ENCODE results near the gene APMAP. TPM values are rescaled to one million over a fixed set of nuclear protein-coding genes. Genes with fewer than 3 reads are reported as not detected.
A peak's percentile ranks its signal among the peaks of the same experiment; 100 is the strongest.
"Not testable (repeated sequence)": the region's sequence is repeated elsewhere in the genome, so short reads cannot be mapped to it uniquely, and the experiment has no call there.

Gene APMAP
- total RNA-seq, 2 experiments from 2014 or later: 47.5 to 56.0 TPM

GRCh38 chr20:25008388-25009217, 16.1 kb upstream of the APMAP start:
- H3K27ac Mint-ChIP-seq: no peak overlapping the region
- CTCF ChIA-PET: interaction anchor here (1.1 to 1.5 kb wide), 3 partner anchors 12 to 15 kb away, joined by 3 to 4 read pairs (median 3); no protein-coding TSS in a partner anchor

GRCh38 chr20:25007491-25008305, 15.1 kb upstream of the APMAP start:
- Mint-ChIP-seq H3K27ac (no peak overlapping the region), H3K36me3 (peaks cover 9% of the 10 kb centered on the region), H3K9me3 (ENCODE audit: low read depth) (peaks cover 3% of the 10 kb centered on the region), H3K27me3 (no peaks in the 10 kb centered on the region), H3K4me1 (no peaks in the 10 kb centered on the region), H3K4me3 (no peak overlapping the region)
- CTCF ChIA-PET: interaction anchor here (1.0 to 1.5 kb wide), 3 partner anchors 12 to 55 kb away, joined by 3 to 4 read pairs (median 3); no protein-coding TSS in a partner anchor
- ATAC-seq (no peak), DNase-seq (peak; percentile 34)

More at GRCh38 chr20:25008388-25009217, 16.1 kb upstream of the APMAP start:
- H3K27me3 Mint-ChIP-seq: no peaks in the 10 kb centered on the region
- no peaks in the 10 kb centered on the region for H3K4me1 Mint-ChIP-seq
- DNase-seq (peak; percentile 23), ATAC-seq (no peak)
- no peak overlapping the region for H3K4me3 Mint-ChIP-seq
- peaks cover 5% of the 10 kb centered on the region for H3K36me3 Mint-ChIP-seq
- H3K9me3 Mint-ChIP-seq (ENCODE audit: low read depth): no peaks in the 10 kb centered on the region

- CTCF ChIA-PET: interaction anchor here (1.0 to 1.7 kb wide), 2 partner anchors 11 to 56 kb away, joined by 3 to 4 read pairs; no protein-coding TSS in a partner anchor
- Mint-ChIP-seq H3K4me1 (no peaks in the 10 kb centered on the region), H3K27ac (no peak overlapping the region), H3K4me3 (no peak overlapping the region), H3K36me3 (peaks cover 12% of the 10 kb centered on the region), H3K27me3 (no peaks in the 10 kb centered on the region), H3K9me3 (ENCODE audit: low read depth) (peaks cover 3% of the 10 kb centered on the region)
- ATAC-seq (no peak), DNase-seq (peak; percentile 29)
These were observed 14.0 kb upstream of the APMAP start for GRCh38 chr20:25006431-25007167.

- peaks cover 12% of the 10 kb centered on the region for H3K36me3 Mint-ChIP-seq
- DNase-seq (peak; percentile 32), ATAC-seq (no peak)
- H3K4me3 Mint-ChIP-seq: no peak overlapping the region
- H3K9me3 Mint-ChIP-seq (ENCODE audit: low read depth): peaks cover 3% of the 10 kb centered on the region
- no peaks in the 10 kb centered on the region for H3K4me1 Mint-ChIP-seq
- H3K27ac Mint-ChIP-seq: no peak overlapping the region
- CTCF ChIA-PET: interaction anchor here (1.7 kb wide), 1 partner anchor 10 kb away, joined by 4 read pairs; no protein-coding TSS in a partner anchor
- no peaks in the 10 kb centered on the region for H3K27me3 Mint-ChIP-seq
These were observed 13.1 kb upstream of the APMAP start for GRCh38 chr20:25005661-25006060.

GRCh38 chr20:25005220-25005619, 12.7 kb upstream of the APMAP start:
- H3K27me3 Mint-ChIP-seq: no peaks in the 10 kb centered on the region
- no peak for ATAC-seq

GRCh38 chr20:25003002-25003401, 10.5 kb upstream of the APMAP start:
- H3K4me3 Mint-ChIP-seq: no peak overlapping the region
- DNase-seq (no peak), ATAC-seq (no peak)
- peaks cover 12% of the 10 kb centered on the region for H3K36me3 Mint-ChIP-seq
- peaks cover 3% of the 10 kb centered on the region for H3K9me3 Mint-ChIP-seq (ENCODE audit: low read depth)
- peaks cover 3% of the 10 kb centered on the region for H3K27me3 Mint-ChIP-seq
- no peaks in the 10 kb centered on the region for H3K4me1 Mint-ChIP-seq
- CTCF ChIA-PET: no interaction called here
- no peak overlapping the region for H3K27ac Mint-ChIP-seq

More at GRCh38 chr20:25005220-25005619, 12.7 kb upstream of the APMAP start:
- no peaks in the 10 kb centered on the region for H3K4me1 Mint-ChIP-seq
- CTCF ChIA-PET: interaction anchor here (1.3 to 1.7 kb wide), 2 partner anchors 10 kb away, joined by 3 to 4 read pairs; no protein-coding TSS in a partner anchor
- DNase-seq: peak; percentile 29
- H3K4me3 Mint-ChIP-seq: no peak overlapping the region
- no peak overlapping the region for H3K27ac Mint-ChIP-seq
- peaks cover 12% of the 10 kb centered on the region for H3K36me3 Mint-ChIP-seq
- H3K9me3 Mint-ChIP-seq (ENCODE audit: low read depth): peaks cover 3% of the 10 kb centered on the region

- peaks cover 10% of the 10 kb centered on the region for H3K36me3 Mint-ChIP-seq
- H3K27ac Mint-ChIP-seq; H3K9me3 Mint-ChIP-seq (ENCODE audit: low read depth); H3K27me3 Mint-ChIP-seq; DNase-seq; ATAC-seq; H3K4me1 Mint-ChIP-seq; H3K4me3 Mint-ChIP-seq; CTCF ChIA-PET: not testable (repeated sequence)
These were observed 8.8 kb upstream of the APMAP start for GRCh38 chr20:25001323-25001722.

- Mint-ChIP-seq H3K36me3 (peaks cover 10% of the 10 kb centered on the region), H3K27me3 (peaks cover 3% of the 10 kb centered on the region), H3K4me3 (no peak overlapping the region), H3K4me1 (no peaks in the 10 kb centered on the region), H3K9me3 (ENCODE audit: low read depth) (peaks cover 3% of the 10 kb centered on the region), H3K27ac (peak overlapping the region; percentile 14)
- CTCF ChIA-PET: interaction anchor here (0.9 kb wide), 1 partner anchor 65 kb away, joined by 3 read pairs; no protein-coding TSS in a partner anchor
- no peak for DNase-seq
- no peak for ATAC-seq
These were observed 7.8 kb upstream of the APMAP start for GRCh38 chr20:25000268-25000801.

- Mint-ChIP-seq H3K27ac (no peak overlapping the region), H3K4me1 (peaks cover 3% of the 10 kb centered on the region), H3K4me3 (no peak overlapping the region), H3K36me3 (peaks cover 10% of the 10 kb centered on the region), H3K27me3 (peaks cover 3% of the 10 kb centered on the region), H3K9me3 (ENCODE audit: low read depth) (peaks cover 3% of the 10 kb centered on the region)
- CTCF ChIA-PET: interaction anchor here (0.9 to 1.4 kb wide), 2 partner anchors 63 to 66 kb away, joined by 3 to 4 read pairs; no protein-coding TSS in a partner anchor
- ATAC-seq (no peak), DNase-seq (peak; percentile 37)
These were observed 7.0 kb upstream of the APMAP start for GRCh38 chr20:24999568-24999967.

GRCh38 chr20:24998631-24999445, 6.3 kb upstream of the APMAP start:
- Mint-ChIP-seq H3K27me3 (peaks cover 3% of the 10 kb centered on the region), H3K4me3 (no peak overlapping the region), H3K27ac (no peak overlapping the region), H3K4me1 (peaks cover 6% of the 10 kb centered on the region), H3K9me3 (ENCODE audit: low read depth) (peaks cover 3% of the 10 kb centered on the region), H3K36me3 (peaks cover 7% of the 10 kb centered on the region)
- CTCF ChIA-PET: interaction anchor here (1.0 to 1.4 kb wide), 2 partner anchors 64 to 67 kb away, joined by 3 to 4 read pairs; no protein-coding TSS in a partner anchor
- DNase-seq (peak; percentile 35), ATAC-seq (no peak)

- ATAC-seq (no peak), DNase-seq (peak; percentile 37)
- Mint-ChIP-seq H3K27ac (no peak overlapping the region), H3K36me3 (peaks cover 7% of the 10 kb centered on the region), H3K27me3 (peaks cover 3% of the 10 kb centered on the region), H3K9me3 (ENCODE audit: low read depth) (peaks cover 3% of the 10 kb centered on the region), H3K4me1 (peaks cover 11% of the 10 kb centered on the region), H3K4me3 (no peak overlapping the region)
- CTCF ChIA-PET: interaction anchor here (0.7 to 1.0 kb wide), 3 partner anchors 64 to 67 kb away, joined by 3 read pairs; no protein-coding TSS in a partner anchor
These were observed 5.6 kb upstream of the APMAP start for GRCh38 chr20:24998121-24998520.

Measured in activated CD8-positive, alpha-beta memory T cell treated with anti-CD3 and anti-CD28 coated beads, Interleukin-2, amount 10 ng/mL, durations not matched to agents 7 days and 5 days (primary cell).